H9 (cell line): ENCODE measurements around the gene ZNF490. TPM values are rescaled to one million over a fixed set of nuclear protein-coding genes. Genes with fewer than 3 reads are reported as not detected.

Experiments
- DNase-seq: peaks from one replicate; pipeline ENCODE4 v3.0.0-alpha.2; 2017
- H2AFZ ChIP-seq: one replicate; pipeline ENCODE4 v1.6.1; 2013; ENCODE audit warnings: mild to moderate bottlenecking, low read length, control low read depth, moderate library complexity
- H2AK5ac ChIP-seq: 2 replicates; pipeline ENCODE4 v1.6.1; 2013; ENCODE audit warnings: low read length, control low read depth, mixed read lengths; ENCODE audit not compliant: insufficient read length
- H2BK120ac ChIP-seq: one replicate; pipeline ENCODE4 v1.6.1; 2013; ENCODE audit warnings: low read depth, mild to moderate bottlenecking, low read length, control low read depth, inconsistent platforms; ENCODE audit not compliant: poor library complexity, severe bottlenecking
- H2BK12ac ChIP-seq: 2 replicates; pipeline ENCODE4 v1.6.1; 2013; ENCODE audit warnings: low read length, control low read depth, mixed read lengths, low read depth; ENCODE audit not compliant: insufficient read length
- H2BK15ac ChIP-seq: 2 replicates; pipeline ENCODE4 v1.6.1; 2013; ENCODE audit warnings: low read depth, low read length, control low read depth
- H2BK20ac ChIP-seq: one replicate; pipeline ENCODE4 v1.6.1; 2013; ENCODE audit warnings: low read depth, mild to moderate bottlenecking, low read length, control low read depth, inconsistent platforms; ENCODE audit not compliant: poor library complexity, severe bottlenecking
- H2BK5ac ChIP-seq: 2 replicates; pipeline ENCODE4 v1.6.1; 2013; ENCODE audit warnings: low read length, control low read depth, mixed read lengths; ENCODE audit not compliant: insufficient read length
- H3K14ac ChIP-seq: 2 replicates; pipeline ENCODE4 v1.6.1; 2013; ENCODE audit warnings: low read length, control low read depth; ENCODE audit not compliant: insufficient read depth
- H3K18ac ChIP-seq: 2 replicates; pipeline ENCODE4 v1.6.1; 2013; ENCODE audit warnings: low read depth, mild to moderate bottlenecking, mixed read lengths, low read length, control low read depth; ENCODE audit not compliant: insufficient read length
- H3K23ac ChIP-seq: 2 replicates; pipeline ENCODE4 v1.6.1; 2013; ENCODE audit warnings: low read length, control low read depth, mixed read lengths, low read depth; ENCODE audit not compliant: insufficient read length
- H3K23me2 ChIP-seq: 2 replicates; pipeline ENCODE4 v1.6.1; 2013; ENCODE audit warnings: low read depth, mild to moderate bottlenecking, mixed read lengths, low read length, control low read depth; ENCODE audit not compliant: insufficient read length, poor library complexity, severe bottlenecking
- H3K27ac ChIP-seq: 2 replicates; pipeline ENCODE4 v1.5.1; 2013; ENCODE audit warnings: low read length, control low read depth, mixed read lengths, low read depth; ENCODE audit not compliant: insufficient read length
- H3K27me3 ChIP-seq: 2 replicates; pipeline ENCODE4 v1.6.1; 2013; ENCODE audit warnings: low read length, control low read depth, inconsistent platforms; ENCODE audit not compliant: insufficient read depth
- H3K4ac ChIP-seq: 2 replicates; pipeline ENCODE4 v1.6.1; 2013; ENCODE audit warnings: low read depth, mild to moderate bottlenecking, control low read depth, inconsistent platforms, low read length, moderate library complexity
- H3K4me1 ChIP-seq: 2 replicates; pipeline ENCODE4 v1.6.1; 2013; ENCODE audit warnings: low read length, control low read depth, inconsistent platforms; ENCODE audit not compliant: insufficient read depth
- H3K4me2 ChIP-seq: 2 replicates; pipeline ENCODE4 v1.6.1; 2013; ENCODE audit warnings: low read length, control low read depth, mixed read lengths; ENCODE audit not compliant: insufficient read length, insufficient read depth
- H3K56ac ChIP-seq: 2 replicates; pipeline ENCODE4 v1.6.1; 2013; ENCODE audit warnings: low read depth, mild to moderate bottlenecking, mixed read lengths, low read length, control low read depth; ENCODE audit not compliant: insufficient read length
- H3K79me1 ChIP-seq: 2 replicates; pipeline ENCODE4 v1.6.1; 2013; ENCODE audit warnings: low read depth, mild to moderate bottlenecking, moderate library complexity, low read length, control low read depth, inconsistent platforms; ENCODE audit not compliant: insufficient read depth, poor library complexity, severe bottlenecking
- H3K79me2 ChIP-seq: 2 replicates; pipeline ENCODE4 v1.6.1; 2013; ENCODE audit warnings: low read length, control low read depth, inconsistent platforms; ENCODE audit not compliant: insufficient read depth
- H3K9ac ChIP-seq: 2 replicates; pipeline ENCODE4 v1.6.1; 2013; ENCODE audit warnings: low read length, control low read depth, mixed read lengths; ENCODE audit not compliant: insufficient read length; ENCODE audit errors: extremely low read depth
- H3K9me3 ChIP-seq: one replicate; pipeline ENCODE4 v1.6.1; 2013; ENCODE audit warnings: low read depth, low read length, inconsistent platforms; ENCODE audit not compliant: control insufficient read depth
- H3T11ph ChIP-seq: one replicate; pipeline ENCODE4 v1.6.1; 2013; ENCODE audit warnings: mild to moderate bottlenecking, low read length, control low read depth, inconsistent platforms
- H4K20me1 ChIP-seq: one replicate; pipeline ENCODE4 v1.6.1; 2013; ENCODE audit not compliant: control insufficient read depth, insufficient read length, insufficient read depth
- H4K5ac ChIP-seq: 2 replicates; pipeline ENCODE4 v1.6.1; 2013; ENCODE audit warnings: low read depth, mild to moderate bottlenecking, mixed read lengths, low read length, control low read depth; ENCODE audit not compliant: insufficient read length
- H4K8ac ChIP-seq: replicated peaks from 2 replicates; pipeline ENCODE4 v1.6.1; 2013; ENCODE audit warnings: low read length, control low read depth, mixed read lengths, low read depth; ENCODE audit not compliant: insufficient read length
- H4K91ac ChIP-seq: 2 replicates; pipeline ENCODE4 v1.6.1; 2013; ENCODE audit warnings: low read depth, mild to moderate bottlenecking, moderate library complexity, mixed read lengths, low read length, control low read depth; ENCODE audit not compliant: insufficient read length
- H3K27ac Mint-ChIP-seq, 3 experiments: 2 replicates in 2 of 3; 3 replicates in 1 of 3; pipeline ENCODE4 v1.8.0; 2020 to 2021; ENCODE audit warnings: mixed read lengths in 3 of 3, mild to moderate bottlenecking in 1 of 3, moderate library complexity in 1 of 3
- H3K27me3 Mint-ChIP-seq: 2 replicates; pipeline ENCODE4 v1.8.0; 2021; ENCODE audit warnings: low read depth, mild to moderate bottlenecking, moderate library complexity, mixed read lengths
- H3K36me3 Mint-ChIP-seq, 3 experiments: 2 replicates in 2 of 3; 3 replicates in 1 of 3; pipeline ENCODE4 v1.8.0; 2020 to 2021; ENCODE audit warnings: low read depth in 3 of 3, mixed read lengths in 3 of 3; ENCODE audit not compliant: insufficient read depth in 1 of 3
- H3K4me1 Mint-ChIP-seq, 2 experiments: 2 replicates each; pipeline ENCODE4 v1.8.0; 2020; ENCODE audit warnings: mixed read lengths in 2 of 2
- H3K4me3 Mint-ChIP-seq, 2 experiments: 2 replicates in 1 of 2; 3 replicates in 1 of 2; pipeline ENCODE4 v1.8.0; 2020 to 2021; ENCODE audit warnings: mild to moderate bottlenecking in 2 of 2, mixed read lengths in 2 of 2, moderate library complexity in 1 of 2
- H3K9me3 Mint-ChIP-seq, 2 experiments: 2 replicates in 1 of 2; 3 replicates in 1 of 2; pipeline ENCODE4 v1.8.0; 2020; ENCODE audit warnings: mild to moderate bottlenecking in 2 of 2, mixed read lengths in 2 of 2, moderate library complexity in 1 of 2
- CTCF ChIP-seq: fragments of 200-600 bp; sonication (generic); conservative IDR thresholded peaks from 3 replicates; pipeline ENCODE4 v1.8.0; 2021; ENCODE audit warnings: antibody characterized with exemption, mild to moderate bottlenecking
- WGBS: extraction: QIAGEN DNeasy Blood & Tissue Kit; methylation state at CpG from one replicate; pipeline ENCODE4 v1.1.7; 2013; ENCODE audit warnings: missing lambda C conversion rate, low lambda C conversion rate, mixed read lengths; ENCODE audit not compliant: insufficient read length; ENCODE audit errors: extremely low coverage; 5-methylcytosine and 5-hydroxymethylcytosine counted together
- total RNA-seq: library from RNA; stranded (reverse); gene quantifications from 2 replicates; pipeline ENCODE4 v1.2.1, GENCODE V29; 2021

The ZNF490 gene
- total RNA-seq, 1 experiment from 2014 or later: 10.1 TPM

- no peak overlapping the region for H3T11ph ChIP-seq
- H4K5ac ChIP-seq: no peak overlapping the region
- Mint-ChIP-seq H3K36me3 (peaks cover 4 to 18% (median 5%) of the 10 kb centered on the region in 3 experiments; a peak in 5 of 7 replicates), H3K9me3 (no peaks in the 10 kb centered on the region; a peak in 1 of 5 replicates), H3K27ac (no peak overlapping the region), H3K27me3 (no peaks in the 10 kb centered on the region), H3K4me1 (peaks cover 3% of the 10 kb centered on the region in 2 experiments; a peak in 2 of 4 replicates), H3K4me3 (no peak overlapping the region)
- no peak for TF ChIP-seq CTCF
- H3K27me3 ChIP-seq: no peaks in the 10 kb centered on the region
- H3K79me1 ChIP-seq: peaks cover 3% of the 10 kb centered on the region
- H4K8ac ChIP-seq: no peak overlapping the region
- no peak overlapping the region for H2BK5ac ChIP-seq
- no CpG with 5 or more reads among the region's 3 CpGs for WGBS
- peaks cover 9% of the 10 kb centered on the region for H3K23me2 ChIP-seq
- H3K4me1 ChIP-seq: no peaks in the 10 kb centered on the region
- H3K56ac ChIP-seq: no peak overlapping the region
- no peak overlapping the region for H2BK12ac ChIP-seq
- no peaks in the 10 kb centered on the region for H4K20me1 ChIP-seq
- H2AFZ ChIP-seq: no peak overlapping the region
- no peak overlapping the region for H3K27ac ChIP-seq
- DNase-seq: no peak
- no peak overlapping the region for H3K4ac ChIP-seq
- no peak overlapping the region for H3K23ac ChIP-seq
- no peak overlapping the region for H2BK120ac ChIP-seq
- H2BK20ac ChIP-seq: no peak overlapping the region
- no peak overlapping the region for H3K14ac ChIP-seq
- no peak overlapping the region for H2AK5ac ChIP-seq
- no peak overlapping the region for H2BK15ac ChIP-seq
- H3K4me2 ChIP-seq: no peak overlapping the region
- no peak overlapping the region for H3K18ac ChIP-seq
- H3K9ac ChIP-seq: no peak overlapping the region
- H3K79me2 ChIP-seq: no peaks in the 10 kb centered on the region; the same call in 1 of the 2 replicates
- H3K9me3 ChIP-seq: no peaks in the 10 kb centered on the region
- no peak overlapping the region for H4K91ac ChIP-seq
Measured at GRCh38 chr19:12607631-12608030, 3.0 kb downstream of the ZNF490 start.
